ENCODE data around the gene MAG. TPM values are rescaled to one million over a fixed set of nuclear protein-coding genes. Genes with fewer than 3 reads are reported as not detected.

The MAG gene
- total RNA-seq, 1 donor from 2014 or later, result not detected

GRCh38 chr19:35254341-35255297, 37.3 kb upstream of the MAG start:
- peaks cover 37% of the 10 kb centered on the region for H3K36me3 ChIP-seq
- no peak overlapping the region for H3K4me3 ChIP-seq
- peaks cover 30% of the 10 kb centered on the region for H3K4me1 ChIP-seq
- H3K27ac ChIP-seq, result peak overlapping the region; percentile 62
- intact Hi-C loops (cut with DNase I), result no loop called here
- H3K27me3 ChIP-seq (ENCODE audit: low read depth), result peaks cover 8% of the 10 kb centered on the region
- H3K9me3 ChIP-seq, result no peaks in the 10 kb centered on the region
- DNase-seq (no peak), ATAC-seq (no peak)
- TF ChIP-seq CTCF (IDR thresholded peaks at IDR 0.05), result no peak

- TF ChIP-seq CTCF (IDR thresholded peaks at IDR 0.05), result no peak
- ATAC-seq (no peak), DNase-seq (no peak)
- no peaks in the 10 kb centered on the region for H3K27me3 ChIP-seq (ENCODE audit: low read depth)
- H3K9me3 ChIP-seq, result no peaks in the 10 kb centered on the region
- no peak overlapping the region for H3K4me3 ChIP-seq
- H3K36me3 ChIP-seq, result peaks cover 30% of the 10 kb centered on the region
- intact Hi-C loops (cut with DNase I), result no loop called here
- H3K27ac ChIP-seq, result no peak overlapping the region
- H3K4me1 ChIP-seq, result peaks cover 24% of the 10 kb centered on the region
Measured at GRCh38 chr19:35256566-35256965, 35.4 kb upstream of the MAG start.

GRCh38 chr19:35257113-35257461, 34.9 kb upstream of the MAG start:
- DNase-seq (no peak), ATAC-seq (no peak)
- Histone ChIP-seq H3K27ac (no peak overlapping the region), H3K9me3 (no peaks in the 10 kb centered on the region), H3K4me1 (peaks cover 29% of the 10 kb centered on the region), H3K27me3 (ENCODE audit: low read depth) (no peaks in the 10 kb centered on the region), H3K4me3 (no peak overlapping the region), H3K36me3 (peaks cover 30% of the 10 kb centered on the region)
- intact Hi-C loops (cut with DNase I), result no loop called here
- TF ChIP-seq CTCF (IDR thresholded peaks at IDR 0.05), result no peak

GRCh38 chr19:35260694-35261304, 31.2 kb upstream of the MAG start:
- H3K27me3 ChIP-seq (ENCODE audit: low read depth), result no peaks in the 10 kb centered on the region
- intact Hi-C loops (cut with DNase I), result no loop called here
- H3K9me3 ChIP-seq, result no peaks in the 10 kb centered on the region
- H3K27ac ChIP-seq, result no peak overlapping the region
- DNase-seq (no peak), ATAC-seq (no peak)
- no peak for TF ChIP-seq CTCF (IDR thresholded peaks at IDR 0.05)
- H3K36me3 ChIP-seq, result peaks cover 31% of the 10 kb centered on the region
- H3K4me1 ChIP-seq, result peaks cover 26% of the 10 kb centered on the region
- no peak overlapping the region for H3K4me3 ChIP-seq

- intact Hi-C loops (cut with DNase I), result no loop called here
- TF ChIP-seq CTCF (IDR thresholded peaks at IDR 0.05), result no peak
- ATAC-seq (peak in 1 of 2 donors; percentile 4), DNase-seq (no peak)
- Histone ChIP-seq H3K27me3 (ENCODE audit: low read depth) (no peaks in the 10 kb centered on the region), H3K4me1 (peaks cover 33% of the 10 kb centered on the region), H3K36me3 (peaks cover 34% of the 10 kb centered on the region), H3K9me3 (no peaks in the 10 kb centered on the region), H3K27ac (no peak overlapping the region), H3K4me3 (no peak overlapping the region)
Measured at GRCh38 chr19:35261356-35262100, 30.4 kb upstream of the MAG start.
